Esophagus squamous epithelium (tissue), 5 donors: ENCODE data around the gene SHKBP1. TPM values are rescaled to one million over a fixed set of nuclear protein-coding genes. Genes with fewer than 3 reads are reported as not detected.
A peak's percentile ranks its signal among the peaks of the same experiment; 100 is the strongest.

Experiments
- DNase-seq: peaks from one replicate; lab custom pipeline; 2025; lab: John Stamatoyannopoulos, UW
- H3K27ac ChIP-seq, 4 donors: fragments of 200-600 bp; sonication (generic); one replicate each; pipeline ENCODE4 v1.5.1; 2016 to 2019; ENCODE audit warnings: mild to moderate bottlenecking in 1 of 4
- H3K27me3 ChIP-seq, 4 donors: fragments of 200-600 bp; sonication (generic); 1 replicate in 3 of 4; 2 replicates in 1 of 4; pipeline versions ENCODE4 v1.5.1 to v1.6.0; 2017 to 2021; ENCODE audit warnings: antibody characterized with exemption in 1 of 4
- H3K36me3 ChIP-seq, 3 donors: fragments of 200-600 bp; sonication (generic); one replicate each; pipeline ENCODE4 v1.5.1; 2016 to 2019
- H3K4me1 ChIP-seq, 3 donors: fragments of 200-600 bp; sonication (generic); one replicate each; pipeline ENCODE4 v1.5.1; 2017 to 2019
- H3K4me3 ChIP-seq, 4 donors: fragments of 200-600 bp; sonication (generic); 1 replicate in 3 of 4; 2 replicates in 1 of 4; pipeline ENCODE4 v1.5.1; 2016 to 2019; ENCODE audit warnings: mild to moderate bottlenecking in 2 of 4, moderate library complexity in 1 of 4
- H3K9me3 ChIP-seq, 3 donors: fragments of 200-600 bp; sonication (generic); one replicate each; pipeline ENCODE4 v1.5.1; 2016 to 2019
- POLR2A ChIP-seq, 4 donors: fragments of 450-650 bp; IDR thresholded peaks; one replicate each; pipeline ENCODE4 v1.6.1; 2017; ENCODE audit warnings: antibody characterized with exemption in 4 of 4, mild to moderate bottlenecking in 4 of 4, moderate library complexity in 3 of 4
- WGBS, 2 donors: methylation state at CpG; one replicate each; pipeline ENCODE4 v1.1.5; 2018; 5-methylcytosine and 5-hydroxymethylcytosine counted together
- intact Hi-C: fragments of 100-400 bp; cut with DNase I; formaldehyde crosslinking; loops from one replicate; pipeline ENCODE4 v1.15.0; 2022
- total RNA-seq, 4 donors: library from RNA; depleted of rRNA; stranded (reverse); fragments of >200 nt; gene quantifications; one replicate each; pipeline ENCODE4 v1.1.0, GENCODE V29; 2016
- TF ChIP-seq, protein P1 (sequence below), 6 experiments: fragments of 450-650 bp in 4 of 6; fragments of 200-600 bp in 2 of 6; sonication (generic) in 2 of 6; IDR thresholded peaks; one replicate each; pipeline ENCODE4 v1.5.1; 2016 to 2019; ENCODE audit warnings: antibody characterized with exemption in 6 of 6, mild to moderate bottlenecking in 4 of 6, moderate library complexity in 4 of 6
- donor health status: DM: yes; HTN: yes; CAD: no.

SHKBP1 gene
- total RNA-seq, 4 donors from 2014 or later = 42.3 to 77.9 (median 49.8) TPM

DNA sequence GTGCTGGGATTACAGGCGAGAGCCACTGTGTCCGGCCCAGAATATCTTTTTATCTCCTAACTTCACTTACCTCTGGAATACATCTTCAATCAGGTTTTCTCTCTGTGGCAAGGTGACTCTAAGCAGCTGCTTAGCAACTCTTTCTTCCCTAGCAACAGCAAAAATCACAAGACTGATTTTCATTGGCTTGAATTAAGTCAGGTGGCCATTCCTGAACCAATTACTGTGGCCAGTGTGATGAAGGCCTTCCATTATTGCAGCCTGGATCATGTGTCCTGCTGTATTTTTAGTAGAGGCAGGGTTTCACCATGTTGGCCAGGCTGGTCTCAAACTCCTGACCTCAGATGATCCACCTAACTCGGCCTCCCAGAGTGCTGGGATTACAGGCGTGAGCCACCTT lies 15.5 kb downstream of the SHKBP1 start:
- TF ChIP-seq POLR2A (IDR thresholded peaks at IDR 0.05) = no peak
- TF ChIP-seq, protein P1, sequence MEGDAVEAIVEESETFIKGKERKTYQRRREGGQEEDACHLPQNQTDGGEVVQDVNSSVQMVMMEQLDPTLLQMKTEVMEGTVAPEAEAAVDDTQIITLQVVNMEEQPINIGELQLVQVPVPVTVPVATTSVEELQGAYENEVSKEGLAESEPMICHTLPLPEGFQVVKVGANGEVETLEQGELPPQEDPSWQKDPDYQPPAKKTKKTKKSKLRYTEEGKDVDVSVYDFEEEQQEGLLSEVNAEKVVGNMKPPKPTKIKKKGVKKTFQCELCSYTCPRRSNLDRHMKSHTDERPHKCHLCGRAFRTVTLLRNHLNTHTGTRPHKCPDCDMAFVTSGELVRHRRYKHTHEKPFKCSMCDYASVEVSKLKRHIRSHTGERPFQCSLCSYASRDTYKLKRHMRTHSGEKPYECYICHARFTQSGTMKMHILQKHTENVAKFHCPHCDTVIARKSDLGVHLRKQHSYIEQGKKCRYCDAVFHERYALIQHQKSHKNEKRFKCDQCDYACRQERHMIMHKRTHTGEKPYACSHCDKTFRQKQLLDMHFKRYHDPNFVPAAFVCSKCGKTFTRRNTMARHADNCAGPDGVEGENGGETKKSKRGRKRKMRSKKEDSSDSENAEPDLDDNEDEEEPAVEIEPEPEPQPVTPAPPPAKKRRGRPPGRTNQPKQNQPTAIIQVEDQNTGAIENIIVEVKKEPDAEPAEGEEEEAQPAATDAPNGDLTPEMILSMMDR (IDR thresholded peaks at IDR 0.05) = no peak
- peaks cover 0 to 30% (median 0%) of the 10 kb centered on the region in 3 donors for H3K36me3 ChIP-seq
- intact Hi-C loops = loop anchor here (10.0 kb wide), 1 partner anchor 127 kb away; the partner anchor contains the start of genes BLVRB and SPTBN4

DNA sequence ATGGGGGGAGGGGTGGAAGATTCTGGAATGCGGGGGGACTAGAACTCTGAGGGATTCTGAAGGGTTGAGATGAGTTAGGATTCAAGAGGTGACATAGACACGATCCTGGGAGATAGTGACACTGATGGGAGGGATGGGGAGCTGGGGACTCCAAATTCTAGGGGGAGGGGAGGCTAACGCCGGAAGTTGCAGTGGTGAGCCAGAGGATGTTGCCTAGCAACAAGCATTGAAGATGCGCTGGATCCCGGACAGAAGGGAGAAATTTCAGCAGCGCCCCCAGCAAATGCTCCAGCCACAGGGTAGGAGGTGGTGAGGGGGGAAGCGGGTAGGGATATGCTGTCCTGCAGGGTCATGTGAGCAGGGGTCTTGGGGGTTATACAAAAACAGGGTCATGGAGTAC lies 17.6 kb downstream of the SHKBP1 start:
- WGBS, 2 donors = 32% methylated on average over 8 of the region's 8 CpGs
- Histone ChIP-seq H3K4me3 (no peak overlapping the region), H3K9me3 (no peaks in the 10 kb centered on the region), H3K27me3 (peaks cover 0 to 41% (median 12%) of the 10 kb centered on the region in 4 donors), H3K36me3 (peaks cover 0 to 11% (median 0%) of the 10 kb centered on the region in 3 donors), H3K4me1 (peaks cover 18 to 36% (median 19%) of the 10 kb centered on the region in 3 donors), H3K27ac (no peak overlapping the region)
- DNase-seq = no peak
- intact Hi-C loops = loop anchor here (10.0 kb wide), 1 partner anchor 129 kb away; the partner anchor contains the start of genes BLVRB and SPTBN4
- no peak for TF ChIP-seq POLR2A (IDR thresholded peaks at IDR 0.05)

More for the DNA sequence above, 15.5 kb downstream of the SHKBP1 start:
- WGBS, 2 donors = 83 to 90% methylated on average over 3 to 4 of the region's 4 CpGs
- H3K27ac ChIP-seq = no peak overlapping the region
- H3K4me3 ChIP-seq = no peak overlapping the region
- no peaks in the 10 kb centered on the region for H3K9me3 ChIP-seq
- no peak for DNase-seq
- H3K4me1 ChIP-seq = peaks cover 4 to 15% (median 7%) of the 10 kb centered on the region in 3 donors
- peaks cover 0 to 21% (median 4%) of the 10 kb centered on the region in 4 donors for H3K27me3 ChIP-seq

DNA sequence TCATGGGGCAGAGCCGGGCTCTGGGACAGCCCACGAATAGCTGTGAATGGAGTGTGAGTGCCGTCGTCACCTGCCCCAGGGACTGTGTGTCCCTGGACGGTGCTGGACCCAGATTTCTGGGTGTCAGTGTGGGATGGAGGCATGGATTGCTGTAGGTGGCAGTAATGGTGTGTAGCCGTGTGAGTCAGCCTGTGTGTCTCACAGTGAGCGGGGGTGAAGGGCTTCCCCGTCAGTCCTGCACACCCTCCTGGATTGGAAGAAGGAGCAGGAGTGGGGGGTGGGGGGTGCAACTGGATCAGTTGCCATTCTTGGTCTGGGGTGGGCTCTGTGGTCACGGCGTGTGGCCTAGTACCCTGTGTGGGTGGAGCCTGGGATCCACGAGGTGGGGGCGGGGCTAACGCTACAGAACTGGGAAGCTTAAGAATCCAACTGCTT lies 18.0 kb downstream of the SHKBP1 start:
- TF ChIP-seq POLR2A (IDR thresholded peaks at IDR 0.05) = no peak
- TF ChIP-seq, protein P1 (IDR thresholded peaks at IDR 0.05) = no peak
- Histone ChIP-seq H3K27me3 (peaks cover 0 to 45% (median 12%) of the 10 kb centered on the region in 4 donors), H3K9me3 (no peaks in the 10 kb centered on the region), H3K4me3 (no peak overlapping the region), H3K36me3 (peaks cover 0 to 11% (median 0%) of the 10 kb centered on the region in 3 donors), H3K4me1 (peaks cover 19 to 40% (median 22%) of the 10 kb centered on the region in 3 donors), H3K27ac (no peak overlapping the region)
- no peak for DNase-seq
- WGBS, 2 donors = 18 to 23% methylated on average over 11 to 12 of the region's 13 CpGs
- intact Hi-C loops = loop anchor here (5.0 to 10.0 kb wide), 3 partner anchors 52 to 130 kb away; partner anchors contain the start of genes BLVRB and SPTBN4

DNA sequence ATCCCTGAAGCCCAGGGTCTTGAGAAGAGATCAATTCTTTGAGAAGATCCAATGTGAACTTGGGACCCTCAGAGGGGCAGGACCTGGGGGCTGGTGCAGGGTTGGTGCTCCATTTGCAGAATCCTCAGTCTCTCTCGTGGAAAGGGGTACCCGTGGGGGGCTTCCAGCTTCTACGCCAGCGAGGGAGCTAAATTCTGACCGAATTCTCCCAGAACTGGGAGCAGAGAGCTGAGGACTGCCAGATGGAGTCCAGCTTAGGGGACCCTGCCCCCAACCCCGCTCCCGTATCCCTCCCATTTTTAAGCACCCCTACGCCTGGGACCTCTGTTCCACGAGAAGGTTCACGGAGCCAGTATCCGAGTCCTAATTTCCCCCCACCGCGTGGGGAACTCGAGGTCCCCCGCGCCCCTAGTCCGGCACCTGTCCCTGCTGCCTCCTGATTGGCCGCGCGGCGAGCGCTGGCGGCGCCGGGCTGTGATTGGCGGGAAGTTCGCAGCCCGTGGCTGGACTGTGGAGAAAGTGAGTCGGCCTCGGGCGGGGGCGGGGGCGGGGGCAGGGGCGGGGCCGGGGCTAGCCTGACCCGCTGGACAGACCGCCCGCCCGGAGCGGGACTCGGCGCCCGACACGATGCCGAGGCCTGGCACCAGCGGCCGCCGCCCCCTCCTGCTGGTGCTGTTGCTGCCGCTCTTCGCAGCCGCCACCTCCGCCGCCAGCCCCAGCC lies 20.1 kb downstream of the SHKBP1 start:
- intact Hi-C loops = loop anchor here (5.0 to 10.0 kb wide), 3 partner anchors 54 to 132 kb away; partner anchors contain the start of genes BLVRB and SPTBN4
- Histone ChIP-seq H3K4me3 (peak overlapping the region in 2 of 4 donors; percentile 11 to 48), H3K36me3 (no peaks in the 10 kb centered on the region), H3K4me1 (peaks cover 39 to 60% (median 40%) of the 10 kb centered on the region in 3 donors), H3K27ac (no peak overlapping the region), H3K27me3 (peaks cover 0 to 64% (median 12%) of the 10 kb centered on the region in 4 donors), H3K9me3 (no peaks in the 10 kb centered on the region)
- WGBS, 2 donors = 20 to 43% methylated on average over 4 to 7 of the region's 53 CpGs
- no peak for TF ChIP-seq POLR2A (IDR thresholded peaks at IDR 0.05)
- TF ChIP-seq, protein P1 (IDR thresholded peaks at IDR 0.05) = no peak
- DNase-seq = no peak

DNA sequence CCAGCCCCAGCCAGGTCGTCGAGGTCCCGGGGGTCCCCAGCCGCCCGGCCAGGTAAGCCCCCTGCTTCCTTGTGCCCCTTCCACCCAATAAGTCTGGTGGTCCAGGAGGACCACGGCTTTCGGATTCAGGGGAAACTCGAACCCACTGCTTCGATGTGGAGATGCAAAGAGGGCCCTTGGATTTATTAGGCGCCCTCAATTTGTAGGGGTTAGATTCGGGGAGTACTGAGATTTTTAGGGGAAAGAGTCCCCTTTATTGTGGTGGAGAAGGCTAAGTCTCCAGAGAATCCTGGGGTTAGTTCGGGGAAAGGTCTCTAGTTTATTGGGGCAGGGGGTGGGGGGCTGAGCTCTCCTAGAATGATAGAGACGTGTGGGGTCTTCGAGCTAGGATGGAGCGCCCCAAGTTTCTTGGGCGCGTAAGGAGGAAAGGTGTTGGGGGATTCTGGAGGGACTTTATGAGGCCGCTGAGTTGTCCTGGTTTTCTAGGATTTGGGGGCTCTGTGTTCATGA lies 20.7 kb downstream of the SHKBP1 start:
- H3K4me3 ChIP-seq = peak overlapping the region in 2 of 4 donors; percentile 11 to 48
- no peaks in the 10 kb centered on the region for H3K9me3 ChIP-seq
- H3K27me3 ChIP-seq = peaks cover 0 to 65% (median 12%) of the 10 kb centered on the region in 4 donors
- DNase-seq = no peak
- 14 to 23% methylated on average over 9 of the region's 18 CpGs for WGBS, 2 donors
- intact Hi-C loops = loop anchor here (5.0 to 10.0 kb wide), 3 partner anchors 55 to 133 kb away; partner anchors contain the start of genes BLVRB and SPTBN4
- H3K4me1 ChIP-seq = peaks cover 44 to 66% (median 45%) of the 10 kb centered on the region in 3 donors
- TF ChIP-seq, protein P1 (IDR thresholded peaks at IDR 0.05) = no peak
- TF ChIP-seq POLR2A (IDR thresholded peaks at IDR 0.05) = no peak
- no peak overlapping the region for H3K27ac ChIP-seq
- no peaks in the 10 kb centered on the region for H3K36me3 ChIP-seq
